Stomach (tissue), 4 donors: ENCODE data around the gene TNS2.

Experiments
- POLR2A ChIP-seq, 4 donors: fragments of 450-650 bp; IDR thresholded peaks; one replicate each; pipeline ENCODE4 v1.6.1; 2016; ENCODE audit warnings: antibody characterized with exemption in 4 of 4, control low read depth in 2 of 4, mild to moderate bottlenecking in 1 of 4, moderate library complexity in 1 of 4
- TF ChIP-seq, protein P1 (sequence below), 7 experiments: fragments of 450-650 bp in 4 of 7; fragments of 200-600 bp in 3 of 7; sonication (generic) in 3 of 7; IDR thresholded peaks; one replicate each; pipeline ENCODE4 v1.5.1; 2016 to 2019; ENCODE audit warnings: antibody characterized with exemption in 7 of 7, control low read depth in 2 of 7, mild to moderate bottlenecking in 1 of 7

DNA sequence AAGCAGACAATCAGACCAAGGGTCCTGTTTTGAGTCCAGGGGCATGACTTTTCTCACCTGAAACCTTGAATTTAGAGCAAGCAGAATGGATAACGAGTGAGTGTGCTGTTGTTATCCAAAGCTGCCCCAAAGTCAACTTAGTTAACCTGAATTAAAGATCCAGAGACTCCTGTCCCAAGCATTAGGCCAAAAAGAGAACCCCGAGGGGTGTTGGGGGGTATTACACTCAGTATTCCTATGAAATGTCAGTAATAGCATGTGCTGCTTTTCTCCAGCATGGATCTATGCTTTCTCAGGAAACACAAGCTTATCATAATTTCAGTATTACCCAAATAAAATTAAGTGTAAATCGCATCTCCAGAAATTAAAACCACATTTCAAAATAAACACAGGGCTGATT lies 24.6 kb upstream of the TNS2 start:
- TF ChIP-seq, protein P1, sequence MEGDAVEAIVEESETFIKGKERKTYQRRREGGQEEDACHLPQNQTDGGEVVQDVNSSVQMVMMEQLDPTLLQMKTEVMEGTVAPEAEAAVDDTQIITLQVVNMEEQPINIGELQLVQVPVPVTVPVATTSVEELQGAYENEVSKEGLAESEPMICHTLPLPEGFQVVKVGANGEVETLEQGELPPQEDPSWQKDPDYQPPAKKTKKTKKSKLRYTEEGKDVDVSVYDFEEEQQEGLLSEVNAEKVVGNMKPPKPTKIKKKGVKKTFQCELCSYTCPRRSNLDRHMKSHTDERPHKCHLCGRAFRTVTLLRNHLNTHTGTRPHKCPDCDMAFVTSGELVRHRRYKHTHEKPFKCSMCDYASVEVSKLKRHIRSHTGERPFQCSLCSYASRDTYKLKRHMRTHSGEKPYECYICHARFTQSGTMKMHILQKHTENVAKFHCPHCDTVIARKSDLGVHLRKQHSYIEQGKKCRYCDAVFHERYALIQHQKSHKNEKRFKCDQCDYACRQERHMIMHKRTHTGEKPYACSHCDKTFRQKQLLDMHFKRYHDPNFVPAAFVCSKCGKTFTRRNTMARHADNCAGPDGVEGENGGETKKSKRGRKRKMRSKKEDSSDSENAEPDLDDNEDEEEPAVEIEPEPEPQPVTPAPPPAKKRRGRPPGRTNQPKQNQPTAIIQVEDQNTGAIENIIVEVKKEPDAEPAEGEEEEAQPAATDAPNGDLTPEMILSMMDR (IDR thresholded peaks at IDR 0.05), result no peak
- TF ChIP-seq POLR2A (IDR thresholded peaks at IDR 0.05), result no peak
